Activated CD8-positive, alpha-beta T cell treated with anti-CD3 and anti-CD28 coated beads, Interleukin-2, amount 10 ng/mL, durations not matched to agents 7 days and 5 days (primary cell): ENCODE data around the gene LRP1. TPM values are rescaled to one million over a fixed set of nuclear protein-coding genes. Genes with fewer than 3 reads are reported as not detected.

ENCODE experiments used
- ATAC-seq: fragments of 150-1000 bp; cut with Tn5 transposase; one replicate; pipeline ENCODE4 v1.10.0; 2021; ENCODE audit warnings: moderate library complexity
- CTCF ChIA-PET: fragments of 350-600 bp; sonication (Branson Sonifier 250); formaldehyde crosslinking; loops from one replicate; lab custom pipeline; 2021; ENCODE audit warnings: antibody characterized with exemption; lab: Charles Lee
- POLR2A ChIA-PET: fragments of 350-600 bp; sonication (Branson Sonifier 250); formaldehyde crosslinking; loops from one replicate; lab custom pipeline; 2021; ENCODE audit warnings: antibody characterized with exemption; lab: Charles Lee
- DNase-seq: peaks from one replicate; pipeline ENCODE4 v3.0.0-alpha.2; 2020
- H3K27ac Mint-ChIP-seq: one replicate; pipeline ENCODE4 v1.8.0; 2021; ENCODE audit warnings: mild to moderate bottlenecking, mixed read lengths
- H3K27me3 Mint-ChIP-seq: one replicate; pipeline ENCODE4 v1.8.0; 2021; ENCODE audit warnings: low read depth, mixed read lengths
- H3K36me3 Mint-ChIP-seq: one replicate; pipeline ENCODE4 v1.8.0; 2021; ENCODE audit warnings: low read depth, mixed read lengths
- H3K4me1 Mint-ChIP-seq: one replicate; pipeline ENCODE4 v1.8.0; 2021; ENCODE audit warnings: low read depth, mixed read lengths
- H3K4me3 Mint-ChIP-seq: one replicate; pipeline ENCODE4 v1.8.0; 2021; ENCODE audit warnings: mild to moderate bottlenecking, mixed read lengths
- H3K9me3 Mint-ChIP-seq: one replicate; pipeline ENCODE4 v1.8.0; 2022; ENCODE audit warnings: mixed read lengths; ENCODE audit not compliant: insufficient read depth
- total RNA-seq, 2 experiments: library from RNA; stranded (reverse); gene quantifications; one replicate each; pipeline ENCODE4 v1.2.3, GENCODE V29; 2021

The LRP1 gene
- total RNA-seq, 2 experiments from 2014 or later = 0.39 to 0.40 TPM

GRCh38 chr12:57221169-57221917 lies 93.1 kb downstream of the LRP1 start:
- Mint-ChIP-seq H3K27ac (no peak overlapping the region), H3K4me3 (no peak overlapping the region), H3K36me3 (no peaks in the 10 kb centered on the region), H3K4me1 (peaks cover 60% of the 10 kb centered on the region), H3K27me3 (peaks cover 77% of the 10 kb centered on the region), H3K9me3 (no peaks in the 10 kb centered on the region)
- ATAC-seq (no peak), DNase-seq (no peak)
- POLR2A ChIA-PET = no interaction called here
- CTCF ChIA-PET = interaction anchor here (13.5 kb wide), 1 partner anchor 20 kb away, joined by 389 read pairs; a partner anchor contains a TSS

DNA sequence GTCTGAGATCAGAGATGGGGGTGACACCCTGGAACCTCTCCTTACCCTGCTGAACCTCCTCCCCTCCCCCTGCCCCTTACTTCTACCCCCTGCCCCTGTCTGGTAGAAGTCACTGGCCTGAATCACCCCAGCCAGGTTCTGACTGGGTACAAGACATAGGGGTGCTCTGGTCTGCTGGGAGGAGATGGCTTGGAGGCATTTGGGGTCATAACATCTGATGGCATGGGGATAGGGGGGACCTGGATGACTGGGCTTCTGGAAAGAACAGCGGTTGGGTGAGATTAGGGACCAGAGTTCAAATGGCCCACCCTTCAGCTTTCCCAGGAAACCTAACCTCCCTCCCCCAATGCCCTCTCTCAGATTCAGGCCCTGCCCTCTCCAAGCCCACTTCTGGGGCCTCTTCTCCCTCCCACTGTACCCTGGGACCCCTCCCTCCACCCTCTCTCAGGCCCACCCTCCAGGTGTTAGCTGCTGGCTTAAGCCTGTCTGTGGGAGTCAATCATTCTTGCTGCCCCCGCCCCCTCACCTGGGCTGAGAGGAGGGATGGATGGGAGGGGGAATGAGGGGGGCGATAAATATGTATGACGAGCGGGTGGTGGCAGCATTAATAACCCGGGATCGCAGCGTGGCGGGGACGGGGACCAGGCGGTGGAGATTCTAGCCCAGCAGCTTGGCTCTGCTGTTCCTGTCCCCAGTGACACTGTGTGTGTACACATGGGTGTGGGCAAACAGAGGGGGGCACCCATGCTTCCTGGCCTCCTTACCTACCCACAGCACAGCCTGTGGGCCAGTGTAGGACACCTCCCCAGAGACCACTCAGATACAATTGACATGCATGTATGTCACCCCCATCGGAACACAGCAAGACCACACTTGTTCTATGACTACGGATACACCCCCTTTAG lies 94.3 kb downstream of the LRP1 start:
- DNase-seq (no peak), ATAC-seq (no peak)
- Mint-ChIP-seq H3K4me3 (no peak overlapping the region), H3K9me3 (no peaks in the 10 kb centered on the region), H3K27me3 (peaks cover 80% of the 10 kb centered on the region), H3K4me1 (peaks cover 65% of the 10 kb centered on the region), H3K27ac (no peak overlapping the region), H3K36me3 (no peaks in the 10 kb centered on the region)
- CTCF ChIA-PET = interaction anchor here (1.0 to 13.5 kb wide), 3 partner anchors 8 to 19 kb away, joined by 3 to 389 read pairs (median 167); a partner anchor contains a TSS
- POLR2A ChIA-PET = interaction anchor here (1.2 kb wide), 1 partner anchor 15 kb away, joined by 7 read pairs; a partner anchor contains a TSS

DNA sequence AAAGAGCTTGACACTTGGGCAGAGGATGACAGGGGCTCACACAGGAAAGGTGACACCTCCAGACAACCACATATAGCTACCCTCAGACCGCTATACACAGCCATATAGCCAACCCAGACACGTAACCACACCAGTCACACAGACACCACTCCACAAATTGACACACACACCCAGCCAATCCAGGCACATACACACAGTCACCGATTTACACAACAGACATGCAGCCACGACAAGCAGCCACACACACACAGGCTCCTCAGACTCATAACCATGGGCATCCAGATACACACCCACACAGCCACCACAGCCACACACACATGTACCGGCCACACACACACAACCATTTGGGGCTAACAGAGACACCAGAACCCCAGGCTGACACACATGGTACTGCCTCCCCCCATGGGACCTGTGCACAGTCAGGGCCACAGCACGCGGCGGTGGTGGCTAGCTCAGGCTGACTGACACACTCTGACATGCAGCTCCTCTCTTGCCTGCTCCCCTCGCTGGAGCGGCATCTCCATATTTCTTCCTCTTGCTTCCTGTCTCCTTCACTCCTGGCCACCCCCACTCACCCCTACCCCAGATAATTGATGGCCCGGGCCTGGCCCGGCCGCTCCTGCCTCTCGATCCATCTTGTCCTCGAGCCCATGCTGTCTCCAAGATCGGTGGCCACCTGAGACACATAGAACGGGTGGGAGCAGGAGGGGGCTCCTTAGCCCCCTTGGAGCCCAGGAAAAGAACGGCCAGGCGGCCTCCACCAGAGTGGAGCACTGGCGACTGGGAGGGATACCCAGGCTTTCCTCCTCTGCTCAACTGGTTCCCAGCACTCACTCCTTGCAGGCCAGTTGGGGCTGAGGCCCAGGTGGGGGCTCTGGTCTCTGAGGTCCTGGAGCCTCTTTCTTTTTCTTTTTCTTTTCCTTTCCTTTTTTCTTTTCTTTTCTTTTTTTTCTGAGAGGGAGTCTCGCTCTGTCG lies 95.2 kb downstream of the LRP1 start:
- H3K36me3 Mint-ChIP-seq = no peaks in the 10 kb centered on the region
- ChIA-PET POLR2A (interaction anchor here (1.2 kb wide), 1 partner anchor 14 kb away, joined by 7 read pairs; a partner anchor contains a TSS), CTCF (interaction anchor here (0.6 to 13.5 kb wide), 6 partner anchors 9 to 253 kb away, joined by 3 to 389 read pairs (median 5); a partner anchor contains a TSS)
- no peak overlapping the region for H3K4me3 Mint-ChIP-seq
- H3K4me1 Mint-ChIP-seq = peaks cover 70% of the 10 kb centered on the region
- no peaks in the 10 kb centered on the region for H3K9me3 Mint-ChIP-seq
- no peak overlapping the region for H3K27ac Mint-ChIP-seq
- DNase-seq (peak; percentile 67), ATAC-seq (peak; percentile 50)
- peaks cover 73% of the 10 kb centered on the region for H3K27me3 Mint-ChIP-seq

- Mint-ChIP-seq H3K27ac (no peak overlapping the region), H3K27me3 (peaks cover 65% of the 10 kb centered on the region), H3K9me3 (no peaks in the 10 kb centered on the region), H3K36me3 (no peaks in the 10 kb centered on the region), H3K4me3 (no peak overlapping the region), H3K4me1 (peaks cover 79% of the 10 kb centered on the region)
- ATAC-seq (no peak), DNase-seq (no peak)
- ChIA-PET POLR2A (no interaction called here), CTCF (interaction anchor here (0.6 to 13.5 kb wide), 6 partner anchors 10 to 253 kb away, joined by 3 to 389 read pairs (median 5); a partner anchor contains a TSS)
Observed at GRCh38 chr12:57224278-57224972, 96.1 kb downstream of the LRP1 start.

GRCh38 chr12:57224973-57225679 lies 96.8 kb downstream of the LRP1 start:
- no peaks in the 10 kb centered on the region for H3K9me3 Mint-ChIP-seq
- ChIA-PET POLR2A (interaction anchor here (1.0 to 1.5 kb wide), 2 partner anchors 15 to 234 kb away, joined by 3 to 5 read pairs; partner anchors contain the start of gene GLI1), CTCF (interaction anchor here (1.3 to 13.5 kb wide), 5 partner anchors 11 to 234 kb away, joined by 3 to 389 read pairs (median 5); partner anchors contain the start of gene INHBE)
- H3K4me3 Mint-ChIP-seq = peak overlapping the region; percentile 42
- ATAC-seq (peak; percentile 37), DNase-seq (peak; percentile 66)
- peaks cover 6% of the 10 kb centered on the region for H3K36me3 Mint-ChIP-seq
- peak overlapping the region; percentile 47 for H3K27ac Mint-ChIP-seq
- peaks cover 60% of the 10 kb centered on the region for H3K27me3 Mint-ChIP-seq
- peaks cover 79% of the 10 kb centered on the region for H3K4me1 Mint-ChIP-seq

DNA sequence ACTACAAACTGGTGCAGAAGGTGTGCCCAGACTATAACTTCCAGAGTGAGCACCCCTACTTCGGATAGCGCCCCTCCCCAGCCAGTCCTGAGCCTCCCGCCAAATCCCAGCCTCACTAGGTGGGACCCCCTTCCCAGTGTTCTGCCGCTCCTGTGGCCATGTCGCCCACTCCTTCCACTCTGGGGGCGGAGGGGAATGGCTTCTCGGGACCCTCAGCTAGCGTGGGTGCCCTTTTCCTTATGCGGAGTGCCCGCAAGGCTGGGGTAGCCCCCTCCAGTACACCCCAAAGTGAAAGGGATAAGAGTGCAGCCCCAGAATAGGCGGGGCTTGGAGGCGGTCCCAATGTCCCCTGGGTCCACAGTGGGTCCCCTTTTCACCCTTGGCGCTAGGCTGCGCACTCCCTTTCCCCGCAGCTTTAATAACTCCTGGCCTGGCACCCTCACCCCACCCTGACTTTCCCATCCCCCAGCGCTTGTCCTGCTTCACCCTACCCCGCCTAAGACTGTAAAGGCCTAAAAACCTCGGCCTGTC lies 97.5 kb downstream of the LRP1 start:
- no peak for ATAC-seq
- Mint-ChIP-seq H3K4me1 (peaks cover 82% of the 10 kb centered on the region), H3K4me3 (peak overlapping the region; percentile 23), H3K9me3 (no peaks in the 10 kb centered on the region), H3K36me3 (peaks cover 12% of the 10 kb centered on the region), H3K27ac (peak overlapping the region; percentile 47), H3K27me3 (peaks cover 56% of the 10 kb centered on the region)
- DNase-seq = no peak
- CTCF ChIA-PET = interaction anchor here (1.5 to 13.5 kb wide), 3 partner anchors 11 to 230 kb away, joined by 4 to 389 read pairs (median 167); partner anchors contain the start of gene INHBE
- POLR2A ChIA-PET = interaction anchor here (1.0 to 1.6 kb wide), 3 partner anchors 10 to 233 kb away, joined by 3 to 5 read pairs (median 4); partner anchors contain the start of gene GLI1

- Mint-ChIP-seq H3K27ac (no peak overlapping the region), H3K36me3 (peaks cover 22% of the 10 kb centered on the region), H3K27me3 (peaks cover 46% of the 10 kb centered on the region), H3K9me3 (no peaks in the 10 kb centered on the region), H3K4me3 (peak overlapping the region; percentile 17), H3K4me1 (peaks cover 82% of the 10 kb centered on the region)
- DNase-seq = no peak
- no peak for ATAC-seq
- ChIA-PET CTCF (interaction anchor here (1.1 to 13.5 kb wide), 4 partner anchors 12 to 229 kb away, joined by 3 to 389 read pairs (median 86); partner anchors contain the start of gene INHBE), POLR2A (interaction anchor here (0.7 to 1.6 kb wide), 5 partner anchors 9 to 590 kb away, joined by 3 to 5 read pairs (median 3); a partner anchor contains a TSS)
Observed at GRCh38 chr12:57226588-57227314, 98.5 kb downstream of the LRP1 start.

- peaks cover 38% of the 10 kb centered on the region for H3K27me3 Mint-ChIP-seq
- H3K27ac Mint-ChIP-seq = no peak overlapping the region
- ChIA-PET POLR2A (interaction anchor here (0.6 to 1.6 kb wide), 4 partner anchors 9 to 14 kb away, joined by 3 to 4 read pairs (median 3); a partner anchor contains a TSS), CTCF (interaction anchor here (1.1 to 13.5 kb wide), 3 partner anchors 13 to 208 kb away, joined by 3 to 389 read pairs (median 167); a partner anchor contains a TSS)
- ATAC-seq (no peak), DNase-seq (no peak)
- H3K4me1 Mint-ChIP-seq = peaks cover 77% of the 10 kb centered on the region
- H3K36me3 Mint-ChIP-seq = peaks cover 30% of the 10 kb centered on the region
- no peaks in the 10 kb centered on the region for H3K9me3 Mint-ChIP-seq
- H3K4me3 Mint-ChIP-seq = no peak overlapping the region
Observed at GRCh38 chr12:57227315-57228115, 99.2 kb downstream of the LRP1 start.
